ENCODE results near the gene ATRN.

The ATRN gene

DNA sequence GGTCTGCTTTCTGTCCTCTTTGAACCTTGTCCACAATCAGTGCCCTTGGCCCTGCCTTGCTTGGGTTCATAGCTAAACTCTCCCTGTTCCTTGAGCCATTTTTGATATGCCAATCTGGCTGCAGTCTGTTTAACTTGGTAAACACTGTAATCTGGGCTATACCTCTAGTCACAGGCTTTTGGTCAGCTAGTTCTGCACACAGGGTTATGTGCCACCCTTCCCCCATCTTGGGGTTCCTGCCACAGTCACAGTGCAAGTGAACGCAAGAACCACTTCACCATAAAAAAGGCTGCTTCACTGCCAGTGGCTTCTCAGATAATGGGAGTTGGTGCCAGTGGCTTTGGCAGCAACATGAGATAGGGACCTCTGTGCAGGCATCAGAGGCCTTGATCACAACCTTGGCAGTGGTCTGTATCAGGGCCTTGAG is 10.9 kb upstream of the ATRN start:
- Histone ChIP-seq H3K4me1 (ENCODE audit: insufficient read depth, low read length, severe bottlenecking) (no peaks in the 10 kb centered on the region), H2AFZ (ENCODE audit: low read length) (no peak overlapping the region), H3K4me3 (ENCODE audit: low read depth, low read length, poor library complexity, severe bottlenecking) (no peak overlapping the region), H3K36me3 (ENCODE audit: insufficient read depth, low read length) (no peaks in the 10 kb centered on the region), H3K4me2 (ENCODE audit: low read length) (no peak overlapping the region), H3K27ac (ENCODE audit: low read depth, low read length, poor library complexity, severe bottlenecking) (no peak overlapping the region), H3K9me2 (ENCODE audit: low read depth, low read length) (no peaks in the 10 kb centered on the region), H3K9ac (ENCODE audit: low read length) (no peak overlapping the region), H3K79me2 (ENCODE audit: insufficient read depth, low read length) (no peaks in the 10 kb centered on the region), H3K27me3 (ENCODE audit: insufficient read depth, low read length) (0 out of 2 replicates have a peak, but pooled peaks cover 3% of the 10 kb centered on the region), H3K9me3 (ENCODE audit: low read length) (no peaks in the 10 kb centered on the region), H4K20me1 (ENCODE audit: insufficient read depth, low read length) (no peaks in the 10 kb centered on the region), H3F3A (ENCODE audit: insufficient read depth, low read length) (no peaks in the 10 kb centered on the region)
- TF ChIP-seq EZH2 (IDR thresholded peaks at IDR 0.05; ENCODE audit: borderline replicate concordance, low read length), result no peak
- TF ChIP-seq, protein P1, sequence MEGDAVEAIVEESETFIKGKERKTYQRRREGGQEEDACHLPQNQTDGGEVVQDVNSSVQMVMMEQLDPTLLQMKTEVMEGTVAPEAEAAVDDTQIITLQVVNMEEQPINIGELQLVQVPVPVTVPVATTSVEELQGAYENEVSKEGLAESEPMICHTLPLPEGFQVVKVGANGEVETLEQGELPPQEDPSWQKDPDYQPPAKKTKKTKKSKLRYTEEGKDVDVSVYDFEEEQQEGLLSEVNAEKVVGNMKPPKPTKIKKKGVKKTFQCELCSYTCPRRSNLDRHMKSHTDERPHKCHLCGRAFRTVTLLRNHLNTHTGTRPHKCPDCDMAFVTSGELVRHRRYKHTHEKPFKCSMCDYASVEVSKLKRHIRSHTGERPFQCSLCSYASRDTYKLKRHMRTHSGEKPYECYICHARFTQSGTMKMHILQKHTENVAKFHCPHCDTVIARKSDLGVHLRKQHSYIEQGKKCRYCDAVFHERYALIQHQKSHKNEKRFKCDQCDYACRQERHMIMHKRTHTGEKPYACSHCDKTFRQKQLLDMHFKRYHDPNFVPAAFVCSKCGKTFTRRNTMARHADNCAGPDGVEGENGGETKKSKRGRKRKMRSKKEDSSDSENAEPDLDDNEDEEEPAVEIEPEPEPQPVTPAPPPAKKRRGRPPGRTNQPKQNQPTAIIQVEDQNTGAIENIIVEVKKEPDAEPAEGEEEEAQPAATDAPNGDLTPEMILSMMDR (IDR thresholded peaks at IDR 0.05; ENCODE audit: low read length), result no peak

DNA sequence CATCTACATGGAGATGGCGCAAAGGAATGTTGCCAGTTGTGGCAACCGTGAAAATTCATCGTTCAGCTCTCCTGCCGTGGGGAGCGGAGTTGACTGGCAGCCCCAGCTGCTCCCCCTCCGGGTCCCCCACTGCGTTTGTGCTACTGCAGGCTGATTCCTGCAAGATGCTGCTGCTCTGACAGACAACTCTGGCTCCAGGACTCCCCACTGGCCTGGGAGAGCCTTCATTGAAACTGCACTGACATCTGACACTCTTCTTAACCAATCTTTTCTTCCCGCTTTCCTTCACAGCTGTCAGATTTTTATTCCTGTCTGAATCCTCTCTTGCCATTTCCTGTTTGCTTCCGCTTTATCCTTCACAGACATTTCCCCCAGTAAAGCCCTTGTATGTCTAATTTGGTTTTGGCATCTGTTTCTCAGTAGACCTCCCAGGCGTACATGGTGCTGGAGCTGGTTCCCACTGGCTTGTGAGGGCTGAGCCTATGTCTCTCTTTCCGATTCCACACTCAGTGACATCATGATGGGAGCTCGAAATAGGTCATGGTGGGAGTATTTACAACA is 9.5 kb upstream of the ATRN start:
- Histone ChIP-seq H3K4me1 (ENCODE audit: insufficient read depth, low read length, severe bottlenecking) (no peaks in the 10 kb centered on the region), H3K9me3 (ENCODE audit: low read length) (no peaks in the 10 kb centered on the region), H3K27ac (ENCODE audit: low read depth, low read length, poor library complexity, severe bottlenecking) (no peak overlapping the region), H4K20me1 (ENCODE audit: insufficient read depth, low read length) (no peaks in the 10 kb centered on the region), H3K9ac (ENCODE audit: low read length) (no peak overlapping the region), H3K36me3 (ENCODE audit: insufficient read depth, low read length) (no peaks in the 10 kb centered on the region), H3K27me3 (ENCODE audit: insufficient read depth, low read length) (0 out of 2 replicates have a peak, but pooled peaks cover 3% of the 10 kb centered on the region), H3K4me3 (ENCODE audit: low read depth, low read length, poor library complexity, severe bottlenecking) (no peak overlapping the region), H3K9me2 (ENCODE audit: low read depth, low read length) (no peaks in the 10 kb centered on the region), H3K79me2 (ENCODE audit: insufficient read depth, low read length) (no peaks in the 10 kb centered on the region), H2AFZ (ENCODE audit: low read length) (no peak overlapping the region), H3K4me2 (ENCODE audit: low read length) (no peak overlapping the region), H3F3A (ENCODE audit: insufficient read depth, low read length) (no peaks in the 10 kb centered on the region)
- TF ChIP-seq EZH2 (IDR thresholded peaks at IDR 0.05; ENCODE audit: borderline replicate concordance, low read length), result no peak
- TF ChIP-seq, protein P1 (IDR thresholded peaks at IDR 0.05; ENCODE audit: low read length), result no peak

DNA sequence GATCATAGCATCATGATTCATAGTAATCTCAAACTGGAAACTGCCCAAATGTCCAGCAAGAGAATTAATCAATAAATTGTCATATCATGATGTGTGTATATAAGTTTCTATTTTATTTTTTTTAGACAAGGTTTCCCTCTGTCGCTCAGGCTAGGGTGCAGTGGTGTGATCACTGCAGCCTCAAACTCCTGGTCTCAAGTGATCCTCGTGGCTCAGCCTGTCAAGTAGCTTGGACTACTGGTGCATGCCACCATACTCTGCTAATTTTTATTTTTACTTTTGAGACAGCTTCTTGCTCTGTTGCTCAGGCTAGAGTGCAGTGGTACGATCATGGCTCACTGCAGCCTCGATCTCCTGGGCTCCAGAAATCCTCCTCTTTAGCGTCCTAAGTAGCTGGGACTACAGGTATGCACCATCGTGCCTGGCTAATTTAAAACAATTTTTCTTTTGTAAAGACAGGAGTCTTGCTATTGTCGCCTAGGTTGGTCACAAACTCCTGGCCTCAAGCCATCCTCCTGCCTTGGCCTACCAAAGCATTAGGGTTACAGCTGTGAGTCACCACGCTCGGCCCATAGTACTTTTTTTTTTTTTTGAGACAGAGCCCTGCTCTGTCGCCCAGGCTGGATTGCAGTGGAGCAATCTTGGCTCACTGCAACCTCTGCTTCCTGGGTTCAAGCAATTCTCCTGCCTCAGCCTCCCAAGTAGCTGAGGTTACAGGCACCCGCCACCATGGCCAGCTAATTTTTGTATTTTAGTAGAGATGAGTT is 8.7 kb upstream of the ATRN start:
- no peaks in the 10 kb centered on the region for H4K20me1 ChIP-seq (ENCODE audit: insufficient read depth, low read length)
- no peak overlapping the region for H3K4me2 ChIP-seq (ENCODE audit: low read length)
- TF ChIP-seq, protein P1 (IDR thresholded peaks at IDR 0.05; ENCODE audit: low read length), result no peak
- no peak overlapping the region for H2AFZ ChIP-seq (ENCODE audit: low read length)
- H3K79me2 ChIP-seq (ENCODE audit: insufficient read depth, low read length), result no peaks in the 10 kb centered on the region
- no peak overlapping the region for H3K9ac ChIP-seq (ENCODE audit: low read length)
- H3K4me1 ChIP-seq (ENCODE audit: insufficient read depth, low read length, severe bottlenecking), result no peaks in the 10 kb centered on the region
- no peaks in the 10 kb centered on the region for H3F3A ChIP-seq (ENCODE audit: insufficient read depth, low read length)
- H3K9me2 ChIP-seq (ENCODE audit: low read depth, low read length), result no peaks in the 10 kb centered on the region
- H3K27me3 ChIP-seq (ENCODE audit: insufficient read depth, low read length), result 0 out of 2 replicates have a peak, but pooled peaks cover 3% of the 10 kb centered on the region
- no peak overlapping the region for H3K4me3 ChIP-seq (ENCODE audit: low read depth, low read length, poor library complexity, severe bottlenecking)
- H3K27ac ChIP-seq (ENCODE audit: low read depth, low read length, poor library complexity, severe bottlenecking), result no peak overlapping the region
- H3K9me3 ChIP-seq (ENCODE audit: low read length), result no peaks in the 10 kb centered on the region
- H3K36me3 ChIP-seq (ENCODE audit: insufficient read depth, low read length), result no peaks in the 10 kb centered on the region

Measured in OCI-LY1 (cell line).